Stomach (tissue), 9 donors: ENCODE results near the gene IGF1R. TPM values are rescaled to one million over a fixed set of nuclear protein-coding genes. Genes with fewer than 3 reads are reported as not detected.

ENCODE experiments used
- DNase-seq, 2 donors: peaks; one replicate each; pipeline versions ENCODE4 v3.0.0 to v3.0.0-alpha.2; 2013 to 2019
- H3K27ac ChIP-seq, 5 donors: fragments of 200-600 bp in 4 of 5; sonication (generic) in 4 of 5; one replicate each; pipeline ENCODE4 v1.5.1; 2013 to 2019; ENCODE audit warnings: mild to moderate bottlenecking in 1 of 5, moderate library complexity in 1 of 5
- H3K27me3 ChIP-seq, 3 donors: fragments of 200-600 bp; sonication (generic); one replicate each; pipeline ENCODE4 v1.5.1; 2017 to 2019; ENCODE audit warnings: mixed run types in 1 of 3
- H3K36me3 ChIP-seq, 4 donors: fragments of 200-600 bp; sonication (generic); 1 replicate in 3 of 4; 2 replicates in 1 of 4; pipeline ENCODE4 v1.5.1; 2016 to 2019
- H3K4me1 ChIP-seq, 4 donors: fragments of 200-600 bp; sonication (generic); one replicate each; pipeline ENCODE4 v1.5.1; 2016 to 2019
- H3K4me3 ChIP-seq, 4 donors: fragments of 200-600 bp; sonication (generic) in 3 of 4; one replicate each; pipeline ENCODE4 v1.5.1; 2016 to 2019; ENCODE audit warnings: mild to moderate bottlenecking in 1 of 4
- H3K9me3 ChIP-seq, 4 donors: fragments of 200-600 bp; sonication (generic); one replicate each; pipeline ENCODE4 v1.5.1; 2016 to 2019
- CTCF ChIP-seq, 7 experiments: fragments of 450-650 bp in 4 of 7; fragments of 200-600 bp in 3 of 7; sonication (generic) in 3 of 7; IDR thresholded peaks; one replicate each; pipeline ENCODE4 v1.5.1; 2016 to 2019; ENCODE audit warnings: antibody characterized with exemption in 7 of 7, control low read depth in 2 of 7, mild to moderate bottlenecking in 1 of 7
- EP300 ChIP-seq: sonication (generic); formaldehyde crosslinking; IDR thresholded peaks from one replicate; pipeline ENCODE4 v1.6.1; 2017; ENCODE audit warnings: antibody characterized with exemption
- POLR2A ChIP-seq, 4 donors: fragments of 450-650 bp; IDR thresholded peaks; one replicate each; pipeline ENCODE4 v1.6.1; 2016; ENCODE audit warnings: antibody characterized with exemption in 4 of 4, control low read depth in 2 of 4, mild to moderate bottlenecking in 1 of 4, moderate library complexity in 1 of 4
- POLR2AphosphoS5 ChIP-seq, 3 donors: sonication (generic); formaldehyde crosslinking; IDR thresholded peaks; one replicate each; pipeline ENCODE4 v1.6.1; 2016; ENCODE audit warnings: antibody characterized with exemption in 3 of 3
- WGBS, 5 donors: extraction: QIAGEN DNeasy Blood & Tissue Kit in 3 of 5; methylation state at CpG; one replicate each; pipeline versions ENCODE4 v1.1.5 to v1.1.7; 2013 to 2018; 5-methylcytosine and 5-hydroxymethylcytosine counted together
- intact Hi-C: fragments of 100-400 bp; cut with DNase I; formaldehyde crosslinking; loops from one replicate; pipeline ENCODE4 v1.15.1; 2023; ENCODE audit warnings: low total_unique reads
- polyA plus RNA-seq, 3 donors: library from polyadenylated mRNA; stranded (reverse); fragments of 200-250 nt; gene quantifications; one replicate each; pipeline ENCODE4 v1.2.3, GENCODE V29; 2013
- total RNA-seq, 5 donors: library from RNA; depleted of rRNA; stranded (reverse); fragments of >200 nt; gene quantifications; one replicate each; pipeline versions ENCODE4 v1.1.0 to v1.2.3, GENCODE V29; 2014 to 2016
- donor health status: healthy with polysubstance abuse.
- donor health status: Bipolar disorder and iron deficiency.
- donor health status: healthy.

The IGF1R gene
- total and polyA plus RNA-seq, 8 donors = 2.3 to 131 (median 42.8) TPM

GRCh38 chr15:98694161-98694560, 45.8 kb downstream of the IGF1R start:
- TF ChIP-seq CTCF (IDR thresholded peaks at IDR 0.05) = no peak
- no peaks in the 10 kb centered on the region for H3K27me3 ChIP-seq
- intact Hi-C loops = no loop called here
- no peak overlapping the region for H3K4me3 ChIP-seq
- H3K36me3 ChIP-seq = no peaks in the 10 kb centered on the region
- no peak overlapping the region for H3K27ac ChIP-seq
- no peaks in the 10 kb centered on the region for H3K9me3 ChIP-seq
- WGBS, 5 donors = 81 to 91% (median 88%) methylated on average over 6 of the region's 6 CpGs
- peaks cover 6 to 88% (median 46%) of the 10 kb centered on the region in 4 donors for H3K4me1 ChIP-seq
- DNase-seq = no peak

GRCh38 chr15:98698792-98699191, 50.5 kb downstream of the IGF1R start:
- Histone ChIP-seq H3K27ac (no peak overlapping the region), H3K4me1 (peaks cover 23 to 81% (median 46%) of the 10 kb centered on the region in 4 donors), H3K9me3 (no peaks in the 10 kb centered on the region), H3K4me3 (no peak overlapping the region), H3K27me3 (no peaks in the 10 kb centered on the region), H3K36me3 (no peaks in the 10 kb centered on the region)
- intact Hi-C loops = no loop called here
- no peak for TF ChIP-seq POLR2A (IDR thresholded peaks at IDR 0.05)
- TF ChIP-seq EP300 = no peak
- TF ChIP-seq CTCF (IDR thresholded peaks at IDR 0.05) = no peak
- no peak for TF ChIP-seq POLR2AphosphoS5 (IDR thresholded peaks at IDR 0.05)
- 48 to 75% (median 56%) methylated on average over 2 of the region's 2 CpGs for WGBS, 5 donors
- no peak for DNase-seq

GRCh38 chr15:98699591-98700424, 51.5 kb downstream of the IGF1R start:
- no peak overlapping the region for H3K27ac ChIP-seq
- intact Hi-C loops = no loop called here
- no peaks in the 10 kb centered on the region for H3K9me3 ChIP-seq
- H3K4me1 ChIP-seq = peaks cover 23 to 76% (median 44%) of the 10 kb centered on the region in 4 donors
- H3K4me3 ChIP-seq = no peak overlapping the region
- no peaks in the 10 kb centered on the region for H3K27me3 ChIP-seq
- no peak for DNase-seq
- WGBS, 5 donors = 37 to 56% (median 41%) methylated on average over 11 of the region's 11 CpGs
- TF ChIP-seq POLR2A (IDR thresholded peaks at IDR 0.05) = no peak
- TF ChIP-seq EP300 = no peak
- no peak for TF ChIP-seq CTCF (IDR thresholded peaks at IDR 0.05)
- no peak for TF ChIP-seq POLR2AphosphoS5 (IDR thresholded peaks at IDR 0.05)
- no peaks in the 10 kb centered on the region for H3K36me3 ChIP-seq

DNA sequence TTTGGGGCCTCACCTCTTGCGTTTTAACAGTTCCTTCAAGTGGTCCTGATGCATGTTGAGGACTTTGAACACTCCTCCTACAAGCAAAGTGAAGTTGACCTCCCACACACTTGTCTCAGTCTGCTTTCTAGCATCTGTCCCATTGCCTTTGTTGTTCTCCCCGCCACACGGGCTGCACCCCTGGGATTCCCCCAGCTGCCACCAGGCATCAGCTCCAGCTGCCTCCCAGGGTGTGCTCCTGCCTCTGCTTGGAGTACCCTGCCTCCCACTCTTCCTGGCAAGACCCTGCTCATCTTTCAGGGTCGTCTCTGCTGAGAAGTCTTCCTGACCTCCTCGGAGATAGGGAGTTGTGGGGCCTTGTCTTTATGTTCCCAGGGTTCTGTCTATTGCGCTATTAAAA, 52.2 kb downstream of the IGF1R start:
- H3K36me3 ChIP-seq = no peaks in the 10 kb centered on the region
- H3K9me3 ChIP-seq = no peaks in the 10 kb centered on the region
- H3K27me3 ChIP-seq = no peaks in the 10 kb centered on the region
- no peak for TF ChIP-seq CTCF (IDR thresholded peaks at IDR 0.05)
- no peak for TF ChIP-seq POLR2A (IDR thresholded peaks at IDR 0.05)
- no peak for TF ChIP-seq EP300
- TF ChIP-seq POLR2AphosphoS5 (IDR thresholded peaks at IDR 0.05) = no peak
- no peak overlapping the region for H3K4me3 ChIP-seq
- no peak overlapping the region for H3K27ac ChIP-seq
- H3K4me1 ChIP-seq = peaks cover 23 to 72% (median 42%) of the 10 kb centered on the region in 4 donors
- WGBS, 5 donors = 67 to 82% (median 74%) methylated on average over 6 of the region's 6 CpGs
- intact Hi-C loops = no loop called here
- DNase-seq = no peak
